ENCODE data around the gene WDPCP.

- no peak for TF ChIP-seq ZNF766 (CRISPR knock-in tag; IDR thresholded peaks at IDR 0.05; ENCODE audit: borderline replicate concordance)
- no peak for TF ChIP-seq ZZZ3 (CRISPR knock-in tag; IDR thresholded peaks at IDR 0.05; ENCODE audit: borderline replicate concordance)
- no peak for TF ChIP-seq STAT5B (CRISPR knock-in tag; IDR thresholded peaks at IDR 0.05)
- TF ChIP-seq JARID2 (CRISPR knock-in tag; IDR thresholded peaks at IDR 0.05; ENCODE audit: insufficient replicate concordance): no peak
- no peak for TF ChIP-seq USF2 (IDR thresholded peaks at IDR 0.05; ENCODE audit: low read depth, low read length)
- no peak for TF ChIP-seq USF2 (CRISPR knock-in tag; IDR thresholded peaks at IDR 0.05; ENCODE audit: borderline replicate concordance)
- TF ChIP-seq TP53 (CRISPR knock-in tag; conservative IDR thresholded peaks at IDR 0.05): no peak
- TF ChIP-seq ZNF124 (CRISPR knock-in tag; IDR thresholded peaks at IDR 0.05): no peak
- TF ChIP-seq NCOA5 (CRISPR knock-in tag; IDR thresholded peaks at IDR 0.05): no peak
Observed at GRCh38 chr2:63071664-63072063, 516.6 kb downstream of the WDPCP start.

Data from HepG2 (cell line).